CD14-positive monocyte (primary cell): ENCODE data around the gene FCHO2. TPM values are rescaled to one million over a fixed set of nuclear protein-coding genes. Genes with fewer than 3 reads are reported as not detected.

Experiments
- DNase-seq, 3 donors: peaks; one replicate each; pipeline ENCODE4 v3.0.0-alpha.2; 2011 to 2022
- H2AFZ ChIP-seq: 2 replicates; pipeline ENCODE4 v1.6.0; 2012; ENCODE audit warnings: mild to moderate bottlenecking, low read depth, low read length, inconsistent platforms; ENCODE audit not compliant: insufficient read depth, poor library complexity, severe bottlenecking
- H3K27ac ChIP-seq, 2 donors: 1 replicate in 1 of 2; 2 replicates in 1 of 2; pipeline ENCODE4 v1.5.1; 2012 to 2013; ENCODE audit warnings: low read length in 2 of 2, control low read depth in 1 of 2, inconsistent platforms in 1 of 2, low read depth in 1 of 2, mild to moderate bottlenecking in 1 of 2
- H3K27me3 ChIP-seq, 2 donors: one replicate each; pipeline versions ENCODE4 v1.6.0 to v1.6.1; 2011 to 2013; ENCODE audit warnings: low read length in 2 of 2; ENCODE audit not compliant: control insufficient read depth in 2 of 2, insufficient read depth in 2 of 2
- H3K36me3 ChIP-seq, 2 donors: replicated peaks in 1 of 2; 1 replicate in 1 of 2; 2 replicates in 1 of 2; pipeline versions ENCODE4 v1.5.1 to v1.6.1; 2012 to 2013; ENCODE audit warnings: low read length in 2 of 2, control low read depth in 1 of 2, inconsistent platforms in 1 of 2, mild to moderate bottlenecking in 1 of 2; ENCODE audit not compliant: insufficient read depth in 2 of 2, control insufficient read depth in 1 of 2
- H3K4me1 ChIP-seq, 2 donors: 1 replicate in 1 of 2; 2 replicates in 1 of 2; pipeline versions ENCODE4 v1.5.1 to v1.6.1; 2012 to 2013; ENCODE audit warnings: low read length in 2 of 2, control low read depth in 1 of 2, inconsistent platforms in 1 of 2, mild to moderate bottlenecking in 1 of 2, moderate library complexity in 1 of 2; ENCODE audit not compliant: insufficient read depth in 2 of 2, control insufficient read depth in 1 of 2
- H3K4me2 ChIP-seq: replicated peaks from 2 replicates; pipeline ENCODE3; 2012; ENCODE audit warnings: low read length, moderate library complexity, mild to moderate bottlenecking; ENCODE audit not compliant: poor library complexity, severe bottlenecking; ENCODE audit errors: extremely low read depth
- H3K4me3 ChIP-seq, 3 experiments: fragments of 200-600 bp in 1 of 3; sonication (generic) in 1 of 3; replicated peaks in 1 of 3; 1 replicate in 2 of 3; 2 replicates in 1 of 3; pipeline ENCODE4 v1.5.1; 2011 to 2013; ENCODE audit warnings: low read length in 3 of 3, mild to moderate bottlenecking in 3 of 3, control low read depth in 2 of 3, low read depth in 2 of 3, inconsistent platforms in 1 of 3, moderate library complexity in 1 of 3
- H3K79me2 ChIP-seq: 2 replicates; pipeline ENCODE4 v1.6.0; 2012; ENCODE audit warnings: mild to moderate bottlenecking, control low read depth, inconsistent platforms, low read length, moderate library complexity; ENCODE audit not compliant: insufficient read depth
- H3K9ac ChIP-seq: 2 replicates; pipeline ENCODE4 v1.6.0; 2017; ENCODE audit warnings: low read length, mild to moderate bottlenecking; ENCODE audit not compliant: insufficient read depth, poor library complexity, severe bottlenecking
- H3K9me3 ChIP-seq, 2 donors: replicated peaks in 1 of 2; 1 replicate in 1 of 2; 2 replicates in 1 of 2; pipeline versions ENCODE4 v1.5.1 to v1.6.1; 2012 to 2013; ENCODE audit warnings: low read length in 2 of 2, control low read depth in 1 of 2; ENCODE audit not compliant: control insufficient read depth in 1 of 2, insufficient read depth in 1 of 2
- H4K20me1 ChIP-seq: 2 replicates; pipeline ENCODE4 v1.6.0; 2012; ENCODE audit warnings: mild to moderate bottlenecking, low read length, control low read depth, moderate library complexity; ENCODE audit not compliant: insufficient read depth
- H3K27ac Mint-ChIP-seq, 7 donors: one replicate each; pipeline ENCODE4 v1.8.0; 2020; ENCODE audit warnings: mild to moderate bottlenecking in 7 of 7, mixed read lengths in 7 of 7, moderate library complexity in 6 of 7, inconsistent platforms in 2 of 7
- H3K27me3 Mint-ChIP-seq, 3 donors: one replicate each; pipeline ENCODE4 v1.8.0; 2021 to 2022; ENCODE audit warnings: low read depth in 3 of 3, mild to moderate bottlenecking in 3 of 3, mixed read lengths in 3 of 3, moderate library complexity in 3 of 3, inconsistent platforms in 1 of 3
- H3K36me3 Mint-ChIP-seq, 2 donors: one replicate each; pipeline ENCODE4 v1.8.0; 2020; ENCODE audit warnings: mixed read lengths in 2 of 2, inconsistent platforms in 1 of 2, mild to moderate bottlenecking in 1 of 2
- H3K4me1 Mint-ChIP-seq: one replicate; pipeline ENCODE4 v1.8.0; 2020; ENCODE audit warnings: mild to moderate bottlenecking, mixed read lengths
- H3K4me3 Mint-ChIP-seq, 2 donors: one replicate each; pipeline ENCODE4 v1.8.0; 2020; ENCODE audit warnings: mild to moderate bottlenecking in 2 of 2, mixed read lengths in 2 of 2, moderate library complexity in 1 of 2
- H3K9me3 Mint-ChIP-seq, 7 donors: one replicate each; pipeline ENCODE4 v1.8.0; 2020 to 2022; ENCODE audit warnings: mixed read lengths in 7 of 7, mild to moderate bottlenecking in 6 of 7, moderate library complexity in 6 of 7, inconsistent platforms in 2 of 7
- CTCF ChIP-seq: fragments of 200-600 bp; IDR thresholded peaks from one replicate; pipeline ENCODE4 v1.8.0; 2022; ENCODE audit warnings: antibody characterized with exemption, mild to moderate bottlenecking
- intact Hi-C, 2 donors: fragments of 100-400 bp; cut with micrococcal nuclease; formaldehyde crosslinking; loops; one replicate each; pipeline versions ENCODE4 v1.15.0 to v1.15.1; 2023
- polyA plus RNA-seq, 3 donors: library from polyadenylated mRNA; depleted of rRNA in 1 of 3; unstranded in 2 of 3; stranded (reverse) in 1 of 3; fragments of 300-500 nt in 2 of 3; fragments of >200 nt in 1 of 3; fragmentation: Illumina TruSeq in 2 of 3; gene quantifications; 1 replicate in 2 of 3; 2 replicates in 1 of 3; pipeline ENCODE4 v1.2.3, GENCODE V29; 2012 to 2021

Gene FCHO2
- polyA plus RNA-seq, 3 donors: 8.3 to 10.1 (median 9.9) TPM

- no peak overlapping the region for H3K4me2 ChIP-seq
- no peak overlapping the region for H2AFZ ChIP-seq
- Mint-ChIP-seq H3K27me3 (no peaks in the 10 kb centered on the region), H3K4me1 (no peaks in the 10 kb centered on the region), H3K9me3 (peaks cover 2 to 5% (median 5%) of the 10 kb centered on the region in 7 donors), H3K4me3 (no peak overlapping the region), H3K36me3 (peaks cover 8 to 32% of the 10 kb centered on the region in 2 donors), H3K27ac (no peak overlapping the region)
- H3K27me3 ChIP-seq: no peaks in the 10 kb centered on the region
- DNase-seq: no peak
- H3K4me1 ChIP-seq: no peaks in the 10 kb centered on the region
- H3K79me2 ChIP-seq: no peaks in the 10 kb centered on the region
- H3K27ac ChIP-seq: no peak overlapping the region
- intact Hi-C loops: no loop called here
- H4K20me1 ChIP-seq: no peaks in the 10 kb centered on the region
- H3K9ac ChIP-seq: no peak overlapping the region
- TF ChIP-seq CTCF: no peak
- H3K4me3 ChIP-seq: no peak overlapping the region
- H3K36me3 ChIP-seq: peaks cover 0 to 59% of the 10 kb centered on the region in 2 donors
- H3K9me3 ChIP-seq: peaks cover 3% of the 10 kb centered on the region in 2 donors
Observed at GRCh38 chr5:73039082-73039481, 83.2 kb downstream of the FCHO2 start.

GRCh38 chr5:73042993-73043392 lies 87.2 kb downstream of the FCHO2 start:
- H3K27me3 ChIP-seq: no peaks in the 10 kb centered on the region
- no peak overlapping the region for H3K4me3 Mint-ChIP-seq
- no peaks in the 10 kb centered on the region for H3K79me2 ChIP-seq
- no peak overlapping the region for H3K4me2 ChIP-seq
- H3K4me1 Mint-ChIP-seq: no peaks in the 10 kb centered on the region
- peaks cover 5 to 18% of the 10 kb centered on the region in 2 donors for H3K36me3 Mint-ChIP-seq
- intact Hi-C loops: no loop called here
- no peak overlapping the region for H3K27ac ChIP-seq
- no peak for TF ChIP-seq CTCF
- no peaks in the 10 kb centered on the region for H3K4me1 ChIP-seq
- peaks cover 6 to 9% of the 10 kb centered on the region in 2 donors for H3K9me3 ChIP-seq
- H3K4me3 ChIP-seq: no peak overlapping the region
- no peak for DNase-seq
- no peak overlapping the region for H2AFZ ChIP-seq
- peaks cover 8 to 17% (median 13%) of the 10 kb centered on the region in 7 donors for H3K9me3 Mint-ChIP-seq
- no peaks in the 10 kb centered on the region for H4K20me1 ChIP-seq
- H3K27me3 Mint-ChIP-seq: no peaks in the 10 kb centered on the region
- peaks cover 0 to 35% of the 10 kb centered on the region in 2 donors for H3K36me3 ChIP-seq
- H3K9ac ChIP-seq: no peak overlapping the region
- H3K27ac Mint-ChIP-seq: no peak overlapping the region
